HepG2 (cell line): Measurements from ENCODE around the gene DCST2. TPM values are rescaled to one million over a fixed set of nuclear protein-coding genes. Genes with fewer than 3 reads are reported as not detected.

Experiments used
- BCL6 ChIP-seq: IDR thresholded peaks from 2 replicates; pipeline ENCODE4 v1.6.1; 2016; ENCODE audit warnings: missing genetic modification reagents, missing compliant biosample characterization
- FOSL1 ChIP-seq: sonication (generic); formaldehyde crosslinking; IDR thresholded peaks from 2 replicates; pipeline ENCODE4 v1.9.0; 2021; ENCODE audit warnings: missing genetic modification reagents, borderline replicate concordance
- FOXM1 ChIP-seq: sonication (generic); formaldehyde crosslinking; IDR thresholded peaks from 2 replicates; pipeline ENCODE4 v1.5.0; 2020; ENCODE audit warnings: missing genetic modification reagents
- GTF2F1 ChIP-seq: fragments of 150-350 bp; IDR thresholded peaks from 2 replicates; pipeline ENCODE4 v1.6.1; 2014; ENCODE audit warnings: low read length
- POLR2AphosphoS2 ChIP-seq: IDR thresholded peaks from 2 replicates; pipeline ENCODE4 v1.6.1; 2011; ENCODE audit warnings: low read depth, low read length, improper control_type of control experiment
- TSC22D2 ChIP-seq: sonication (generic); formaldehyde crosslinking; IDR thresholded peaks from 2 replicates; pipeline ENCODE4 v1.5.1; 2020; ENCODE audit warnings: missing genetic modification reagents, mild to moderate bottlenecking, borderline replicate concordance
- ZNF431 ChIP-seq: sonication (generic); formaldehyde crosslinking; IDR thresholded peaks from 2 replicates; pipeline ENCODE4 v1.9.0; 2022; ENCODE audit warnings: missing genetic modification reagents, low read depth, mild to moderate bottlenecking, borderline replicate concordance
- ZNF672 ChIP-seq: sonication (generic); formaldehyde crosslinking; IDR thresholded peaks from 2 replicates; pipeline ENCODE4 v1.8.1; 2022; ENCODE audit warnings: missing genetic modification reagents
- ZNF724P ChIP-seq: sonication (generic); formaldehyde crosslinking; IDR thresholded peaks from 2 replicates; pipeline ENCODE4 v1.8.0; 2022; ENCODE audit warnings: missing genetic modification reagents, borderline replicate concordance
- ZNF746 ChIP-seq: sonication (generic); formaldehyde crosslinking; IDR thresholded peaks from 2 replicates; pipeline ENCODE4 v1.8.0; 2022; ENCODE audit warnings: mild to moderate bottlenecking, missing genetic modification reagents
- ZNF749 ChIP-seq: sonication (generic); formaldehyde crosslinking; IDR thresholded peaks from 2 replicates; pipeline ENCODE4 v1.8.0; 2022; ENCODE audit warnings: mild to moderate bottlenecking, missing genetic modification reagents, moderate library complexity, borderline replicate concordance
- polyA plus RNA-seq, 8 experiments: library from polyadenylated mRNA; depleted of rRNA in 3 of 8; stranded (reverse) in 7 of 8; unstranded in 1 of 8; fragments of >200 nt; fragmentation: Illumina TruSeq in 4 of 8; extraction: Trizol in 4 of 8; gene quantifications; 2 replicates each; pipeline versions ENCODE4 v1.2.1 to v1.2.3, GENCODE V29; 2011 to 2016; ENCODE audit warnings: low read depth in 4 of 8, missing spikeins in 1 of 8, mixed read lengths in 1 of 8; ENCODE audit not compliant: insufficient read depth in 1 of 8
- total RNA-seq, 5 experiments: library from RNA; depleted of rRNA; stranded (reverse); fragments of >200 nt; fragmentation: Illumina TruSeq; extraction: Trizol; gene quantifications; 2 replicates each; pipeline ENCODE4 v1.2.3, GENCODE V29; 2016; ENCODE audit warnings: low read depth in 1 of 5
- TF ChIP-seq, protein P1 (sequence below), 2 experiments: sonication (generic) in 1 of 2; formaldehyde crosslinking in 1 of 2; IDR thresholded peaks; 2 replicates each; pipeline versions ENCODE4 v1.4.0 to v1.6.1; 2016 to 2020; ENCODE audit warnings: borderline replicate concordance in 1 of 2, low read depth in 1 of 2, mild to moderate bottlenecking in 1 of 2, missing genetic modification reagents in 1 of 2
- TF ChIP-seq, protein P2 (sequence below): sonication (generic); formaldehyde crosslinking; IDR thresholded peaks from 2 replicates; pipeline ENCODE4 v1.8.0; 2022; ENCODE audit warnings: missing genetic modification reagents, low read depth, mild to moderate bottlenecking, borderline replicate concordance
- TF ChIP-seq, protein P3 (sequence below): IDR thresholded peaks from 2 replicates; pipeline ENCODE4 v1.6.1; 2012; ENCODE audit warnings: low read depth, low read length, improper control_type of control experiment
- TF ChIP-seq, protein P4 (sequence below): sonication (generic); formaldehyde crosslinking; IDR thresholded peaks from 2 replicates; pipeline ENCODE4 v1.8.0; 2022; ENCODE audit warnings: mild to moderate bottlenecking, missing genetic modification reagents, moderate library complexity
- TF ChIP-seq, protein P5 (sequence below): sonication (generic); formaldehyde crosslinking; IDR thresholded peaks from 2 replicates; pipeline ENCODE4 v1.4.0; 2020; ENCODE audit warnings: missing genetic modification reagents, borderline replicate concordance

Gene DCST2
- total and polyA plus RNA-seq, 2 of the 13 experiments (the other 11 are each of a cell fraction or from before 2014, with no cell fraction given), result 0.74 TPM; not detected in 1

DNA sequence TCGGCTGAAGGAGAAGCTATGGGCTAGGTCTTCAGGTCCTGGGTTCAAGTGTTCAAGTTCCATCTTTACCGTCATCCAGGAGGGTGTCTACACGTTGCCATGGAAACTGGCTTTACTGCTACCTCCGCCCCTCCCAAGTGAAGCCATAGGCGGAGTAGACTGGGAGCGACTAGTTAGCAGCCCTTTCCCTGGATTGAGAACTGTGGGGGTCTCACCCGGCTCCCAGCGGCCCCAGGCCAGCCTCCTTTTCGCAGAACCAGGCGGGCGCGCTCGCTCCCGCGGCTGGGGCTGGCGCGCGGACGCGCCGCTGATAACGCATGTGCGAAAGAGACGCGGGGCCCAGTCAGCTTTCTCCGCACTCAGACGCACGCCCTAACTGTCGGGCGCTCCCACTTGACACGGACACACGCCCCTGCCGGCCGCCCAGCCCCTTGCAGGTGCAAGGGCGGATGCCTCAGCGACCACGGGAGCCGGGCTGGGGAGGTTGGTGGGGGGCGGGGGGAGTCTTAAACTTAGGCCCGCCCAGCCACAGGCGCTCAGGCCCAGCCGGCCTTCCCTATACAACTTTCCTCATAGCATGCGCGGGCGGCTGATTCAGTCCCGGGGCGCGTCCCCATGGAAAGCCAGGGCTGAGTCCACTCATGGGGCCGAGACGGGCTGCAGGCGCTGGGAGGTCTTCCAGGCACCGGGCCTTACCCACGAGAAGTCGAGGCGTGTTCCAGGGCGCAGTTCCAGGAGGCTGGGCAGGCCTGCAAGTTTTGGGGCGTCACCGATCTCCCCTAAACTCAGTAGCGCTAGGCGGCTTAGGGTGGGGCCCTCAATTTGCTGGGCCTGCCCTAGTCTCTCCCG is 37.4 kb upstream of the DCST2 start (continued):
- TF ChIP-seq, protein P1, sequence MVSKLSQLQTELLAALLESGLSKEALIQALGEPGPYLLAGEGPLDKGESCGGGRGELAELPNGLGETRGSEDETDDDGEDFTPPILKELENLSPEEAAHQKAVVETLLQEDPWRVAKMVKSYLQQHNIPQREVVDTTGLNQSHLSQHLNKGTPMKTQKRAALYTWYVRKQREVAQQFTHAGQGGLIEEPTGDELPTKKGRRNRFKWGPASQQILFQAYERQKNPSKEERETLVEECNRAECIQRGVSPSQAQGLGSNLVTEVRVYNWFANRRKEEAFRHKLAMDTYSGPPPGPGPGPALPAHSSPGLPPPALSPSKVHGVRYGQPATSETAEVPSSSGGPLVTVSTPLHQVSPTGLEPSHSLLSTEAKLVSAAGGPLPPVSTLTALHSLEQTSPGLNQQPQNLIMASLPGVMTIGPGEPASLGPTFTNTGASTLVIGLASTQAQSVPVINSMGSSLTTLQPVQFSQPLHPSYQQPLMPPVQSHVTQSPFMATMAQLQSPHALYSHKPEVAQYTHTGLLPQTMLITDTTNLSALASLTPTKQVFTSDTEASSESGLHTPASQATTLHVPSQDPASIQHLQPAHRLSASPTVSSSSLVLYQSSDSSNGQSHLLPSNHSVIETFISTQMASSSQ (IDR thresholded peaks at IDR 0.05; ENCODE audit: low read depth), result no peak
- TF ChIP-seq, protein P1 (CRISPR knock-in tag; IDR thresholded peaks at IDR 0.05; ENCODE audit: borderline replicate concordance), result no peak
- TF ChIP-seq FOXM1 (CRISPR knock-in tag) (no peak), POLR2AphosphoS2 (no peak), GTF2F1 (no peak), ZNF672 (CRISPR knock-in tag) (no peak), BCL6 (CRISPR knock-in tag) (no peak), ZNF431 (no peak), TSC22D2 (CRISPR knock-in tag) (no peak), ZNF749 (CRISPR knock-in tag) (no peak), ZNF746 (no peak), FOSL1 (CRISPR knock-in tag) (no peak), ZNF724P (CRISPR knock-in tag) (no peak)
- TF ChIP-seq, protein P2, sequence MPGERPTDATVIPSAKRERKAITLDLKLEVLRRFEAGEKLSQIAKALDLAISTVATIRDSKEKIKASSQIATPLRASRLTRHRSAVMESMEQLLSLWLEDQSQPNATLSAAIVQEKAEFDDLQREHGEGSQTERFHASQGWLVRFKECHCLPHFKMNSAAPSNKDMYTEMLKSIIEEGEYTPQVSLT (CRISPR knock-in tag), result no peak
- TF ChIP-seq, protein P3, sequence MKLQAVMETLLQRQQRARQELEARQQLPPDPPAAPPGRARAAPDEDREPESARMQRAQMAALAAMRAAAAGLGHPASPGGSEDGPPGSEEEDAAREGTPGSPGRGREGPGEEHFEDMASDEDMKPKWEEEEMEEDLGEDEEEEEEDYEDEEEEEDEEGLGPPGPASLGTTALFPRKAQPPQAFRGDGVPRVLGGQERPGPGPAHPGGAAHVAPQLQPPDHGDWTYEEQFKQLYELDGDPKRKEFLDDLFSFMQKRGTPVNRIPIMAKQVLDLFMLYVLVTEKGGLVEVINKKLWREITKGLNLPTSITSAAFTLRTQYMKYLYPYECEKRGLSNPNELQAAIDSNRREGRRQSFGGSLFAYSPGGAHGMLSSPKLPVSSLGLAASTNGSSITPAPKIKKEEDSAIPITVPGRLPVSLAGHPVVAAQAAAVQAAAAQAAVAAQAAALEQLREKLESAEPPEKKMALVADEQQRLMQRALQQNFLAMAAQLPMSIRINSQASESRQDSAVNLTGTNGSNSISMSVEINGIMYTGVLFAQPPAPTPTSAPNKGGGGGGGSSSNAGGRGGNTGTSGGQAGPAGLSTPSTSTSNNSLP, result no peak
- TF ChIP-seq, protein P4, sequence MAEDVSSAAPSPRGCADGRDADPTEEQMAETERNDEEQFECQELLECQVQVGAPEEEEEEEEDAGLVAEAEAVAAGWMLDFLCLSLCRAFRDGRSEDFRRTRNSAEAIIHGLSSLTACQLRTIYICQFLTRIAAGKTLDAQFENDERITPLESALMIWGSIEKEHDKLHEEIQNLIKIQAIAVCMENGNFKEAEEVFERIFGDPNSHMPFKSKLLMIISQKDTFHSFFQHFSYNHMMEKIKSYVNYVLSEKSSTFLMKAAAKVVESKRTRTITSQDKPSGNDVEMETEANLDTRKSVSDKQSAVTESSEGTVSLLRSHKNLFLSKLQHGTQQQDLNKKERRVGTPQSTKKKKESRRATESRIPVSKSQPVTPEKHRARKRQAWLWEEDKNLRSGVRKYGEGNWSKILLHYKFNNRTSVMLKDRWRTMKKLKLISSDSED (CRISPR knock-in tag), result no peak
- TF ChIP-seq, protein P5, sequence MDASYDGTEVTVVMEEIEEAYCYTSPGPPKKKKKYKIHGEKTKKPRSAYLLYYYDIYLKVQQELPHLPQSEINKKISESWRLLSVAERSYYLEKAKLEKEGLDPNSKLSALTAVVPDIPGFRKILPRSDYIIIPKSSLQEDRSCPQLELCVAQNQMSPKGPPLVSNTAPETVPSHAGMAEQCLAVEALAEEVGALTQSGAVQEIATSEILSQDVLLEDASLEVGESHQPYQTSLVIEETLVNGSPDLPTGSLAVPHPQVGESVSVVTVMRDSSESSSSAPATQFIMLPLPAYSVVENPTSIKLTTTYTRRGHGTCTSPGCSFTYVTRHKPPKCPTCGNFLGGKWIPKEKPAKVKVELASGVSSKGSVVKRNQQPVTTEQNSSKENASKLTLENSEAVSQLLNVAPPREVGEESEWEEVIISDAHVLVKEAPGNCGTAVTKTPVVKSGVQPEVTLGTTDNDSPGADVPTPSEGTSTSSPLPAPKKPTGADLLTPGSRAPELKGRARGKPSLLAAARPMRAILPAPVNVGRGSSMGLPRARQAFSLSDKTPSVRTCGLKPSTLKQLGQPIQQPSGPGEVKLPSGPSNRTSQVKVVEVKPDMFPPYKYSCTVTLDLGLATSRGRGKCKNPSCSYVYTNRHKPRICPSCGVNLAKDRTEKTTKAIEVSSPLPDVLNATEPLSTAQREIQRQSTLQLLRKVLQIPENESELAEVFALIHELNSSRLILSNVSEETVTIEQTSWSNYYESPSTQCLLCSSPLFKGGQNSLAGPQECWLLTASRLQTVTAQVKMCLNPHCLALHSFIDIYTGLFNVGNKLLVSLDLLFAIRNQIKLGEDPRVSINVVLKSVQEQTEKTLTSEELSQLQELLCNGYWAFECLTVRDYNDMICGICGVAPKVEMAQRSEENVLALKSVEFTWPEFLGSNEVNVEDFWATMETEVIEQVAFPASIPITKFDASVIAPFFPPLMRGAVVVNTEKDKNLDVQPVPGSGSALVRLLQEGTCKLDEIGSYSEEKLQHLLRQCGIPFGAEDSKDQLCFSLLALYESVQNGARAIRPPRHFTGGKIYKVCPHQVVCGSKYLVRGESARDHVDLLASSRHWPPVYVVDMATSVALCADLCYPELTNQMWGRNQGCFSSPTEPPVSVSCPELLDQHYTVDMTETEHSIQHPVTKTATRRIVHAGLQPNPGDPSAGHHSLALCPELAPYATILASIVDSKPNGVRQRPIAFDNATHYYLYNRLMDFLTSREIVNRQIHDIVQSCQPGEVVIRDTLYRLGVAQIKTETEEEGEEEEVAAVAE (CRISPR knock-in tag), result no peak
